DMS53 treated with DMSO at 0.1 percent for 48 hours (cell line): ENCODE data around the gene INHBE.

Experiments used
- DNase-seq: peaks from one replicate; lab custom pipeline; 2025; ENCODE audit not compliant: unreplicated experiment; lab: John Stamatoyannopoulos, UW

Gene INHBE

DNA sequence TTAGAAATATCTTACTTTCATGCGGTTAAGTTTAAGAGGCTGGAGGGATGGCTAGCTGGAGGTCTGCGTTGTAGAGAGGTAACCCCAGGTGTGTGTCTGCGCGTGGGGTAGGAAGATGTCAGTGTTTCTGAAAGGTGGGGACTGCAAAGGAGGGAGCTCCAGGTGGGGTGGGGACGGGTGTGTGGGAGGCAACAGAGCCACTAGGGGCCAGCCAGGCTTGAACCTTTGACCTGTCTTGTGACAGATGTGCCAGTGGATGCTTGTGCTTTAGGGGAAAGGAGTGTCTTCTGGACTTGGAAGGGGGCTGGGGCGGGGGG, 5.3 kb downstream of the INHBE start:
- DNase-seq, result no peak

DNA sequence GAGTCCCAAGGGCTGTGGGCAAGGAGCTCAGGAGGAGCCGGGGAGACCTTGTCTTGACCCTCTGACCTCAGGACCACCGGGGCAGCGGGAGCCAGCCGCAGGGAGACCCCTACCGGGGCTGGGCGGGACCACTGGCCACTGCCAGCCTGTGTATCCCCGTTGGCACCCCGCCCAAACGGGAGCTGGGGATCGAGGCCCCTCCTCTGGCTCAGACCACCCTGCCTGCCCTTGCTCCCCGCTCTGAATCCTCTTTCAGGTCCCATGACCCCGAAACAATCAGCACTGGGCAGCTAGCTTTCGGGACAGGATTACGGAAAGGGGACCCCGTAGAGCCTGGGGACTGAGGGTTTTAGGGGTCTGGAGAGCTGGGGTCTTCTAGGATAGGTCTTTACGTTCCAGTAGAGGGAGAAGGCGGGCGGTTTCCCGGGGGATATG, 5.8 kb downstream of the INHBE start:
- DNase-seq, result no peak

DNA sequence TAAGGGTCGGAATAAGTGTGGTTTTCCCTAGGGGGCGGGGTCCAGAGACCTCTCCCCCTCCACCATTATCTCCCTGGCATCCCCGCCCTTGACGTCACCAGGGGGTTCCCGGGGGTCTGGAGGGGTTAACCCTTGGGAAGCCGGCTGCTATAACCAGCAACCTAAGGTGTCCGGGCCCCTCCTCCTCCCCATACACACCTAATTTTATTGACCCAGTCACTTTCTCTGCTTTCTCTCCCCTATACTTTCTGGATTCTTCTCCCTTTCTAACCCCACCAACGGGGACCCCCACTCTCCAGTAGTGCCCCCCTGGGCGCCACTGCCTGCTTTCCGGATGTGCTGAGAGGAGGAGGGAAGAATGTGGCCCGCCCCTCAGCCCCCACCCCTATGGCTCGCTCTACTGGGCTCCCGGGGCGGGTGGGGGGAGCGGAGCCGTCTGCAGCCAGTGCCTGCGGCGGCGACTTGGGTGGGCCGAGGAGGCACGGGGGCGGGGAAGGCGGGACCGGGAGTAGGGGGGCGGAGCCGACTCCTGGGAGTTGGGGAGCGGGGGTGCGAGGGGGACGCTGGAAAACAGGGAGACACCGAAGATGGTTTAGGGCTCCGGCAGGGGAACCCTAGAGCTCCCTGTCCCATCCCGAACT, 6.3 kb downstream of the INHBE start:
- DNase-seq, result no peak

DNA sequence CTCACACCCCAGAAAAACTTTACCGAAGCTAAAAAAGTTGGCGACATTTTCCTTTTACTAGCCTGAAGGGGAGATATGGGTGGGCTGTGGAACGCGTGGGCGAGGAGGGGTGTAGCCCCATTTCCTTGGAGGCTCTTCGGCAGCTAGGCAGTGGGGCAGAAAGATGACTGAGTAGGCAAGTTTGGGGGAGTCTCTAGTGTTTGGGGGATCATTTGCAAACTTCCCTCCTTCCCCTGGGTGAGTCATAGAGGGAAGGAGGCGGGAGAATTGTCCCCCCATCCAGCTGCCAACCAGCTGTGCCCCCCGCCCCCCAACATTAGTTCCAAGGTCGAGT, 6.8 kb downstream of the INHBE start:
- DNase-seq, result no peak

DNA sequence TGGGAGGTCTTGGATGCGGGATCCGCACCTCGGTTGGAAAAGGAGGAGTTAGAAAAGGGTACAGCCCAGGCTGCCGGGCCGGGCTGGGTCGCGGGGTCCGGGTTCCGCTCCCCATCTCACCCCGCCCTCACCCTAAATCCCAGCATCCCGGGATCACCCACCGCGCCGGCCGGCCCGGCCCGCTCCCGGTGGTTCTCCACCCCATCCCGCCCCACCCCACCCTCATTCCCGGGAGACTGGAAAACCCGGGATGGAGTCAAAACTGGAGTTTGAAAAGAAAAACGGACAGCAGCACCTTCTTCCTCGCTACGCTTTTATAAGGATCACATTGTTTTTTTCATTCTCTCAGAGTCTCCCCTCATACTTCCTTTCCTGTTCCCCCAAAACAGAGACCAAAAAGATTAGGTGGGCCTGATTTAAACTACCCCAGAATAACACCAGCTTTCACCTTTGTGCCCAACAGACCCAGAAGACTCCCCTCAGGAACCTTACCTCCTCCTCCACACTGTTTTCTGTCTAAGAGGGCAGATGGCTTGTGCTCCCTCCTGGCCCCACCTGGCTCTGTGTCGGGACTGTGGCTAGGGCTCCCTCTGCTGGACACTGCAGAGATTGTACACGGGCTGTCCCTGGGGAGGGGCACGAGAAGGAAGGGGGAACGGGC, 7.3 kb downstream of the INHBE start:
- DNase-seq, result peak; percentile 97

DNA sequence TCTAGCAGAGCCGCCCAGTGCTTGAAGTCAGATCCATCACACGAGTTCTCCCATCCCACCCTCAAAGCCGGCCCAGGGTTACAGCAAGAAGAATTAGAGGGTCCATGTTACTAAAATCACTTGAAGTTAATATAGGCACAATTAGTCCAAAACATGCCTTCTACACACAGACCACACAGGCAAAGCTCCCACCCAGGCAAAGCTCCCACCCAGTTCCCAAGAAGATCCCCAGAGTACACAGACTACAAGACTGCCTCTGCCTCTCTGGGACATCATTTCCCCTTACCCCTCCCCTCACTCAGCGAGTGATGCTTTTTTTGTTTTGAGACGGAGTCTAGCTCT, 7.8 kb downstream of the INHBE start:
- no peak for DNase-seq

DNA sequence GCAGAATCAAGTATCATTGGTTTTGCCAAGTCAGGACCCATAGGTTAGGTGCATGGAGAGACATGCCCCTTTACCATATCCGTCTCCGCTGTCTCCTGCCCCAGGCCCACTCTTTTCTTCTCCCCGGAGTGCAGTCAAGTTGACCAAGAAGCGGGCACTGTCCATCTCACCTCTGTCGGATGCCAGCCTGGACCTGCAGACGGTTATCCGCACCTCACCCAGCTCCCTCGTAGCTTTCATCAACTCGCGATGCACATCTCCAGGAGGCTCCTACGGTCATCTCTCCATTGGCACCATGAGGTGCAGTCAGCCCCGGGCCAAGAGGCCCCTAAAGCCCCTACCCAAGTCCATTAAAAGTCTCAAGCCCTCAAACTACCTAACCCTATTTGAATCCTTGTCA, 9.5 kb downstream of the INHBE start:
- no peak for DNase-seq

DNA sequence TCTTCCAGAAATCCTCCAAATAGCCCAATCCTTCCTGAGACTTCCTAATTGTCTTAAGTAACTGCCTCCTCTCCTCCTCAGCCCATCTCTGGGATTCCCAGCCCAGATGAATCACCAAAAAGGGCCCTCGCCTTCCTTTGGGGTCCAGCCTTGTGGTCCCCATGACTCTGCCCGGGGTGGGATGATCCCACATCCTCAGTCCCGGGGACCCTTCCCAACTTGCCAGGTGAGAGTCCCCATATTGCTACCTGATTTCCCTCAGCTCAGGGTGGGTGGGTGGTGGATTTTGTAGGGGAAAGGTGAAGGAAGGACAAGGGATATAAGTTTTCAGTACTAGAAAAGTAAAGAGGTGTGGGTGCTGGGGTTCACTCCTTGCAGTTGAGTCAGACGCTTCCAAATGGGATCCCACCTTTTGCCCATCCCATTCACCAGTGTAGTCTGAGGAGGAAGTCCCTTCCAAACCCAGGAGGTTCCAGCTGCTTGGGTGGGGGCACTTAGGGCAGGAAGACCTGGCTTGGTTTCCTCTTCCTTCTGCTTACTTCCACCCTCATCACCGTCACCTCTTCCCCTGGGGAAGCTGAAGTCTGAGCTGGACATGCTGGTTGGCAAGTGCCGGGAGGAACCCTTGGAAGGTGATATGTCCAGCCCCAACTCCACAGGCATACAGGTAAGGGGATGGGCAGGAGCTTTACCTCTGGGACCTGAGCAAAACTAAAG, 10.1 kb downstream of the INHBE start:
- DNase-seq, result no peak

DNA sequence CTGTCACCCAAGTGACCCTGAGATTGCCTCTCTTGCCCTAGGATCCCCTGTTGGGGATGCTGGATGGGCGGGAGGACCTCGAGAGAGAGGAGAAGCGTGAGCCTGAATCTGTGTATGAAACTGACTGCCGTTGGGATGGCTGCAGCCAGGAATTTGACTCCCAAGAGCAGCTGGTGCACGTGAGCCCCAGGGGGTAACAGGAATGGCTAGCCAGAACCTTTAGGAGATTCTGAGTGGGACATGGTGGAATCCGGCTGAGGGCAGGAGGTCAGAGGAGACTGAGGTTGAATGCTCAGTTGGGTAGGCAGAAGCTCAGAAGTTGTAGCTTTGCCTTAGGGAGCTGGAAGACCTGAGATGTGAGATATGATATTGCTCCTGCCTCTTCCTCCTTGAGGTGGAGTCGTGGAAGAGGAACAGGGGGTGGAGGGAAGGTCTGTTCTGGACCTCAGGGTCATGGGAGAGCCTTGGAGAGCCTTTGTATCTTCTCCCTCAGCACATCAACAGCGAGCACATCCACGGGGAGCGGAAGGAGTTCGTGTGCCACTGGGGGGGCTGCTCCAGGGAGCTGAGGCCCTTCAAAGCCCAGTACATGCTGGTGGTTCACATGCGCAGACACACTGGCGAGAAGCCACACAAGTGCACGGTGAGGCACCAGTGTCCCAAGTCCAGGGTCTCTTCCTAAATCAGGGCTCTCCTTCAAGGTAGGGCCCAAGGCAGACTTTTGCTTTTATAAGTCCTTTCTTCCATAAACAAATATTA, 10.8 kb downstream of the INHBE start:
- no peak for DNase-seq

DNA sequence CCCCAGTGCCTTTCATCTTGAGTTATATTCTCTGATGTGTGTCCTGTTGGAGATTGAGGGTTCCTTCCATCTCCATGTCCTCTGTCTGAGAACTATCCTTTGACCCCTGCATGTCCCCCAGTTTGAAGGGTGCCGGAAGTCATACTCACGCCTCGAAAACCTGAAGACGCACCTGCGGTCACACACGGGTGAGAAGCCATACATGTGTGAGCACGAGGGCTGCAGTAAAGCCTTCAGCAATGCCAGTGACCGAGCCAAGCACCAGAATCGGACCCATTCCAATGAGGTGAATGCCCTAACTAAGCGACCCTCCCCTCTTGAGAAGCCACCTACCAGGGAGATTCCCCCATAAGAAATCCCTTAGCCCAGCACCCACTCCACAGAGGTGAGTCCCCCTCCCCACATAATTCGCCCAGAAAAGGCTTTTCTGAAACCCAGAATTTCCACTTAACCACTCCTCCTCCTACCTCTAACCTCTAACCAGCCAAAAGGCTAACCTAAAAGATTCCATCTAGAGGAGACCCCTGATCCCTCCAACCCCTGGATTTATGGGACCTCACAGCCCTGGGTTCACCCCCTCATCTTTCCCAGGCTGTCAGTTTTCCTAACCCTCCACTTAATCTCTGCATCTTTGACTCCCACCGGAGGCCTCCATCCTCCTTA, 12.2 kb downstream of the INHBE start:
- no peak for DNase-seq

DNA sequence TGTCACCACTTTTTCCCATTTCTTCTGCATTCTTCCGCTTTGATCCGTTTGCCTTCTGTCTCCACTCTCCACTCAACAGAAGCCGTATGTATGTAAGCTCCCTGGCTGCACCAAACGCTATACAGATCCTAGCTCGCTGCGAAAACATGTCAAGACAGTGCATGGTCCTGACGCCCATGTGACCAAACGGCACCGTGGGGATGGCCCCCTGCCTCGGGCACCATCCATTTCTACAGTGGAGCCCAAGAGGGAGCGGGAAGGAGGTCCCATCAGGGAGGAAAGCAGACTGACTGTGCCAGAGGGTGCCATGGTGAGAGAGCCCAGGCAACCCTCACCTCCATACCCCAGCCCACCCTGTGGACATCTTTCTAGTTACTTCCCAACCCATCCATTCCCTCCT, 12.8 kb downstream of the INHBE start:
- no peak for DNase-seq

DNA sequence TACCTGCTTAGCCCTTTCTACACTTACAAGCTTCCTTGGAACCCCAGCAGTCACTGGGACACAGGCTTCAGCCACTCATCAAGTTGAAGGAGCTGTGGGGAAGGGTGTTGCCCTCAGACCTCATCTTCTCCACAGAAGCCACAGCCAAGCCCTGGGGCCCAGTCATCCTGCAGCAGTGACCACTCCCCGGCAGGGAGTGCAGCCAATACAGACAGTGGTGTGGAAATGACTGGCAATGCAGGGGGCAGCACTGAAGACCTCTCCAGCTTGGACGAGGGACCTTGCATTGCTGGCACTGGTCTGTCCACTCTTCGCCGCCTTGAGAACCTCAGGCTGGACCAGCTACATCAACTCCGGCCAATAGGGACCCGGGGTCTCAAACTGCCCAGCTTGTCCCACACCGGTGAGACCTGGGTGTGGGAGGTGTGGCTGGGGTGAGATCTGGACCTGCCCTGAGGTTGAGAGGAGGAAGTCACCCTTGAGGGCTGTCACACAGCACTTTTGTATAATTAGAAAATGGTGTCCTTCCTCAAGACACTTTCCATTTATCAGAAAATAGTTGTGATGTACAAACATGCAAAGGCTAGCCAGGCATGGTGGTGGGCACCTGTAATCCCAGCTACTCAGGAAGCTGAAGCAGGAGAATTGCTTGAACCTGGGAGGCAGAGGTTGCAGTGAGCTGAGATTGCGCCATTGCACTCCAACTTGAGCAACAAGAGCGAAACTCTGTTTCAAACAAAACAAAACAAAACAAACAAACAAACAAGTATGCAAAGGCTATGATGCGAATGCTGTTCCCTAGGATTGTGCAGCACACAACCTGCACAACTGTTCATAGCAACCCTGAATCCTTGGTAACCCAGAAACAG, 14.4 kb downstream of the INHBE start:
- no peak for DNase-seq

DNA sequence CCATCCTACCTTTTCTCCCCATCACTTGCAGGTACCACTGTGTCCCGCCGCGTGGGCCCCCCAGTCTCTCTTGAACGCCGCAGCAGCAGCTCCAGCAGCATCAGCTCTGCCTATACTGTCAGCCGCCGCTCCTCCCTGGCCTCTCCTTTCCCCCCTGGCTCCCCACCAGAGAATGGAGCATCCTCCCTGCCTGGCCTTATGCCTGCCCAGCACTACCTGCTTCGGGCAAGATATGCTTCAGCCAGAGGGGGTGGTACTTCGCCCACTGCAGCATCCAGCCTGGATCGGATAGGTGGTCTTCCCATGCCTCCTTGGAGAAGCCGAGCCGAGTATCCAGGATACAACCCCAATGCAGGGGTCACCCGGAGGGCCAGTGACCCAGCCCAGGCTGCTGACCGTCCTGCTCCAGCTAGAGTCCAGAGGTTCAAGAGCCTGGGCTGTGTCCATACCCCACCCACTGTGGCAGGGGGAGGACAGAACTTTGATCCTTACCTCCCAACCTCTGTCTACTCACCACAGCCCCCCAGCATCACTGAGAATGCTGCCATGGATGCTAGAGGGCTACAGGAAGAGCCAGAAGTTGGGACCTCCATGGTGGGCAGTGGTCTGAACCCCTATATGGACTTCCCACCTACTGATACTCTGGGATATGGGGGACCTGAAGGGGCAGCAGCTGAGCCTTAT, 15.3 kb downstream of the INHBE start:
- DNase-seq, result no peak

DNA sequence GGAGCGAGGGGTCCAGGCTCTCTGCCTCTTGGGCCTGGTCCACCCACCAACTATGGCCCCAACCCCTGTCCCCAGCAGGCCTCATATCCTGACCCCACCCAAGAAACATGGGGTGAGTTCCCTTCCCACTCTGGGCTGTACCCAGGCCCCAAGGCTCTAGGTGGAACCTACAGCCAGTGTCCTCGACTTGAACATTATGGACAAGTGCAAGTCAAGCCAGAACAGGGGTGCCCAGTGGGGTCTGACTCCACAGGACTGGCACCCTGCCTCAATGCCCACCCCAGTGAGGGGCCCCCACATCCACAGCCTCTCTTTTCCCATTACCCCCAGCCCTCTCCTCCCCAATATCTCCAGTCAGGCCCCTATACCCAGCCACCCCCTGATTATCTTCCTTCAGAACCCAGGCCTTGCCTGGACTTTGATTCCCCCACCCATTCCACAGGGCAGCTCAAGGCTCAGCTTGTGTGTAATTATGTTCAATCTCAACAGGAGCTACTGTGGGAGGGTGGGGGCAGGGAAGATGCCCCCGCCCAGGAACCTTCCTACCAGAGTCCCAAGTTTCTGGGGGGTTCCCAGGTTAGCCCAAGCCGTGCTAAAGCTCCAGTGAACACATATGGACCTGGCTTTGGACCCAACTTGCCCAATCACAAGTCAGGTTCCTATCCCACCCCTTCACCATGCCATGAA, 16.0 kb downstream of the INHBE start:
- DNase-seq, result no peak

DNA sequence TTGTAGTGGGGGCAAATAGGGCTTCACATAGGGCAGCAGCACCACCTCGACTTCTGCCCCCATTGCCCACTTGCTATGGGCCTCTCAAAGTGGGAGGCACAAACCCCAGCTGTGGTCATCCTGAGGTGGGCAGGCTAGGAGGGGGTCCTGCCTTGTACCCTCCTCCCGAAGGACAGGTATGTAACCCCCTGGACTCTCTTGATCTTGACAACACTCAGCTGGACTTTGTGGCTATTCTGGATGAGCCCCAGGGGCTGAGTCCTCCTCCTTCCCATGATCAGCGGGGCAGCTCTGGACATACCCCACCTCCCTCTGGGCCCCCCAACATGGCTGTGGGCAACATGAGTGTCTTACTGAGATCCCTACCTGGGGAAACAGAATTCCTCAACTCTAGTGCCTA, 16.6 kb downstream of the INHBE start:
- DNase-seq, result no peak

DNA sequence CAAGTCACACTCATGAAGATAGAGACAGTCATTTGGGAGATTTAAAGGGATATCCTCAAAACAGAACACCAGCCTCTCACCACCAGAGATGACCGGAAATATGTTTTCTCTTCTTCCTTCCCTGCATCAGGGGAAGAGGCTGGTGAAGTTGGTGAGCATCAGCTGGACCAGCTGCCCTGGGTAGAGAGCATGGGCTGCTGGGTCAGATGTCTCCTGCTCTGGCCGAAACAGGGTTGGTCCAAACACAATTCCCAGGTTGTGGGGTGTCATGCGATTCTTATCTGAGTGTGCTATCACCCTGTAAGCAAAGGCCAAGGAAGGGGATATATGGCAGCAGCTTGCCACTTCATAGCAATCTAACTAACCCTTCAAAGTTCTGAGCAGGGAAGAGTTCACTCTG, 17.3 kb downstream of the INHBE start:
- no peak for DNase-seq

DNA sequence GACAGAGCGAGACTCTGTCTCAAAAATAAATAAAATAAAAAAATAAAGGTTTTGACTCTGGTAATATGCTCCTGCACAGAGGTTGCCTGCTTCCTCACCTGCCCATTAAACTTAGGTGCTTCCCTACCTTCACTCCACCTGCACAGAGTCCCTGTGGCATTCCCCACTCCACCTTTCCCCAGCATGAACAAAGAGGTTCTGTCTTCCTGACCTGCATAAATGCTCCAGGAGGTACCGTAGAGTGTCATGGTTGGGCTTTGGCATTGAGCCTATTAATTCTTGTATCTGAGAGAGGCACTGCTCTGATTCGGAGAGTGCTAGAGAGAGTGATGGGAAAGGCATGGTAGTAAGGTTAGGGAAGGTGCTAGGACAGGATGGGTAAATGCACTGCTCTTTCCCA, 18.3 kb downstream of the INHBE start:
- no peak for DNase-seq

DNA sequence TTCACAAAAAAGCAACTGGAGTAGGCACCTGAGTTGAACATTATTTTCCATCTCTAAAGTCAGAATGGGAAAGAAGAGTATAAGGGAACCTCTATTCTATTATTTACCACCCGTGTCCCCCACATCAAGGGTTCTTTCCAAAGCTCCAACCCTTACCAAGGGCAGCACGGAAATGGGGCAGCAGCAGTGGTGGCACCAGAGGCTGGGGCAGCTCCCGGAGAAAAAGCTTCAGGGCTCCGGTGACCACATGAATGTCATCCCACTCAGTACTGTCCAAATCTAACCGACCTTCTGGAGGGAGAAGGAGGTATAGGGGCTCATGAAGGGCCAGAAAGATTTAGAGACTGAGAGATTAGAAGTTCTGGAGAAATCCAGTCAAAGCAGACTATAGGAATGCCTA, 18.8 kb downstream of the INHBE start:
- DNase-seq, result no peak

DNA sequence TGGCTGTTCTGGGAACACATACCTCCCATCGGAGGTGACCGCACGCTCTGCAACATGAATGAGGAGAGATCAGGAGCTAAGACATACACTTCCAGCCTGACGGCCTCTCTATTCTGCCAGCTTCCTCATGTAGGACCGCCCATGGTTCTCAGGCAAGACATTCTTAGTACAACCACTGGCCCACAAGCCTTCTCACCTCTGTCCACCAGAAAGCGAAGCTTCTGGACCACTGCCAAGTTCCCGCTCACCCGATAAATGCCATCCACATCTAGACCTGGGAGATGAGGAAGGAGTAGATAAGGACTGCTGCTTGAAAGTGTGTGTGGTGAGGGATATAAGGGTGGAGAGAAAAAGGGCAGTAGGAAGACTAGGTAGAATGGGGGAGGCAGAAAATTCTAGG, 19.3 kb downstream of the INHBE start:
- DNase-seq, result no peak

DNA sequence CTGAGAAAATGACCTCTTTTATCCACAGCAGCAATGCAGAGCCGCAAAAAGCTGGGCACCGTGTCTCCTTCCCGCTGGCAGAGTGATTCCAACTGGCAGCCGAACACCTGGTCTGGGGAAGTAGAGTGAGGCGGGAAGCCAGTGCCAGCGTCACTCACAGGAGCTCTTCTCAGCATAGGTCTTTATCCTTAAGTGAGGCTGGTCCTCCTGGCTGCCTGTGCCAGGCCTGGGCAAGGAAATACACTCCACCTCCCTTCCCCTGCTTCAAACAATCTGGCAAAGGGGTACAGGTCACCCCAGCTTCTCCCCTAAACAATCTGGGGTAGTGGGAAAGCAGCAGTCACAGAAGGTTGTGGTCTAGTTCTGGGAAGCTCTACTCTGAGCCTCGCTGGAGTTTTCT, 19.8 kb downstream of the INHBE start:
- no peak for DNase-seq
